Measurements from ENCODE around the gene SCARF1. TPM values are rescaled to one million over a fixed set of nuclear protein-coding genes. Genes with fewer than 3 reads are reported as not detected.

The SCARF1 gene
- polyA plus RNA-seq, 1 donor (not counting 4 experiments of a cell fraction or from before 2014, with no cell fraction given): 0.05 TPM

DNA sequence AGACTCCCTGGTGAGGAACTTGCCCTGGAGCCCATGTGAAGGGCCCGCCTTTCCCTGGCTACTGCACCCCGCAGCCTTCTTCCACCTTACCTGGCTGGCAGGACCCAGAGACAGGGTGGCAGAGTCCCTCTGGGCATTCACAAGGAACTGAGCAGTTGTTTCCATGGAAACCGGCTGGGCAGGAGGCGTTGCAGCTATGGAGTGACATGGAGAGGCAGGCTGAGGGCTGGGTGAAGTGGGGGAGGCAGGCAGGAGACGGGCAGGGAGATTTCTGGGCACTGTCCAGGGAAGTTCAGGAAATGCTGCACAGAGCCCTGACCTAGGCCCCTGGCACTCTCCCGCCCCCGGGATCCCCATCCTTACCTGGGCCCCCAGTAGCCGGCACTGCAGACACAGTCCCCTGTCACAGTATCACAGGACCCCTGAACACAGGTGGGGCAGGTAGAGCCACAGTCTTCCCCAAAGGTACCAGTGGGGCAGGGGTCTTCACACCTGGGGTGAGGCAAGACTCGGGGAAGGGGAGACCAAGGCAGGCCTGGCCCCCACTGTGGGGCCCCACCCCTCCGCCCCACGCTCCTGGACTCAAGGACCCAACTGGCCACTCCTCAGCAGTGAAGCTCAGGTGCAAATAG lies 5.9 kb downstream of the SCARF1 start:
- TF ChIP-seq, protein P1, sequence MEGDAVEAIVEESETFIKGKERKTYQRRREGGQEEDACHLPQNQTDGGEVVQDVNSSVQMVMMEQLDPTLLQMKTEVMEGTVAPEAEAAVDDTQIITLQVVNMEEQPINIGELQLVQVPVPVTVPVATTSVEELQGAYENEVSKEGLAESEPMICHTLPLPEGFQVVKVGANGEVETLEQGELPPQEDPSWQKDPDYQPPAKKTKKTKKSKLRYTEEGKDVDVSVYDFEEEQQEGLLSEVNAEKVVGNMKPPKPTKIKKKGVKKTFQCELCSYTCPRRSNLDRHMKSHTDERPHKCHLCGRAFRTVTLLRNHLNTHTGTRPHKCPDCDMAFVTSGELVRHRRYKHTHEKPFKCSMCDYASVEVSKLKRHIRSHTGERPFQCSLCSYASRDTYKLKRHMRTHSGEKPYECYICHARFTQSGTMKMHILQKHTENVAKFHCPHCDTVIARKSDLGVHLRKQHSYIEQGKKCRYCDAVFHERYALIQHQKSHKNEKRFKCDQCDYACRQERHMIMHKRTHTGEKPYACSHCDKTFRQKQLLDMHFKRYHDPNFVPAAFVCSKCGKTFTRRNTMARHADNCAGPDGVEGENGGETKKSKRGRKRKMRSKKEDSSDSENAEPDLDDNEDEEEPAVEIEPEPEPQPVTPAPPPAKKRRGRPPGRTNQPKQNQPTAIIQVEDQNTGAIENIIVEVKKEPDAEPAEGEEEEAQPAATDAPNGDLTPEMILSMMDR (optimal IDR thresholded peaks at IDR 0.05 in 1 of 3, IDR thresholded peaks at IDR 0.05 in 1 of 3, conservative IDR thresholded peaks at IDR 0.05 in 1 of 3; ENCODE audit: extremely low read depth in 1 of 3, insufficient read depth in 2 of 3, low read length in 3 of 3): no peak
- no peak for TF ChIP-seq EZH2 (IDR thresholded peaks at IDR 0.05; ENCODE audit: low read length)
- no peak overlapping the region for H3K27ac ChIP-seq (ENCODE audit: control insufficient read depth, insufficient read depth, low read length)
- H3K9me3 ChIP-seq (ENCODE audit: control insufficient read depth, low read depth, low read length): no peaks in the 10 kb centered on the region
- DNase-seq (ENCODE audit: low read depth, low spot score) (no peak), FAIRE-seq (no peak)
- H3K27me3 ChIP-seq (ENCODE audit: control insufficient read depth, extremely low read depth, insufficient read depth, low read length): peaks cover 6% of the 10 kb centered on the region
- H3K36me3 ChIP-seq (ENCODE audit: control insufficient read depth in 2 of 2, extremely low read depth in 1 of 2, insufficient read depth in 2 of 2, low read length in 2 of 2): no peaks in the 10 kb centered on the region
- H3K79me2 ChIP-seq (ENCODE audit: control insufficient read depth, insufficient read depth, low read length): no peaks in the 10 kb centered on the region
- no peaks in the 10 kb centered on the region for H3K9me1 ChIP-seq (ENCODE audit: control insufficient read depth, extremely low read depth, insufficient read depth, low read length)
- H3K4me2 ChIP-seq (ENCODE audit: control insufficient read depth, extremely low read depth, insufficient read depth, low read depth, low read length): no peak overlapping the region
- dilution Hi-C loops (cut with MboI; ENCODE audit: extremely low pct_ligation_motif_present, low sequenced_read_pairs): no loop called here
- no peak overlapping the region for H3K4me3 ChIP-seq (ENCODE audit: control insufficient read depth in 2 of 3, extremely low read depth in 1 of 3, insufficient read depth in 2 of 3, low read depth in 1 of 3, low read length in 3 of 3)
- H3K4me1 ChIP-seq (ENCODE audit: control insufficient read depth, extremely low read depth, insufficient read depth, low read length): peaks cover 13% of the 10 kb centered on the region
- H2AFZ ChIP-seq (ENCODE audit: control insufficient read depth, low read length): no peak overlapping the region
- H4K20me1 ChIP-seq (ENCODE audit: control insufficient read depth, extremely low read depth, insufficient read depth, low read length): no peaks in the 10 kb centered on the region
- no peak overlapping the region for H3K9ac ChIP-seq (ENCODE audit: control insufficient read depth, extremely low read depth, insufficient read depth, low read length)

GRCh38 chr17:1638624-1639300 lies 6.8 kb downstream of the SCARF1 start:
- Histone ChIP-seq H3K4me2 (ENCODE audit: control insufficient read depth, extremely low read depth, insufficient read depth, low read depth, low read length) (no peak overlapping the region), H2AFZ (ENCODE audit: control insufficient read depth, low read length) (no peak overlapping the region), H3K79me2 (ENCODE audit: control insufficient read depth, insufficient read depth, low read length) (no peaks in the 10 kb centered on the region), H3K9ac (ENCODE audit: control insufficient read depth, extremely low read depth, insufficient read depth, low read length) (no peak overlapping the region), H4K20me1 (ENCODE audit: control insufficient read depth, extremely low read depth, insufficient read depth, low read length) (no peaks in the 10 kb centered on the region), H3K27me3 (ENCODE audit: control insufficient read depth, extremely low read depth, insufficient read depth, low read length) (peaks cover 6% of the 10 kb centered on the region), H3K27ac (ENCODE audit: control insufficient read depth, insufficient read depth, low read length) (no peak overlapping the region), H3K9me3 (ENCODE audit: control insufficient read depth, low read depth, low read length) (no peaks in the 10 kb centered on the region), H3K4me1 (ENCODE audit: control insufficient read depth, extremely low read depth, insufficient read depth, low read length) (peaks cover 4% of the 10 kb centered on the region), H3K4me3 (ENCODE audit: control insufficient read depth in 2 of 3, extremely low read depth in 1 of 3, insufficient read depth in 2 of 3, low read depth in 1 of 3, low read length in 3 of 3) (no peak overlapping the region), H3K36me3 (ENCODE audit: control insufficient read depth in 2 of 2, extremely low read depth in 1 of 2, insufficient read depth in 2 of 2, low read length in 2 of 2) (no peaks in the 10 kb centered on the region), H3K9me1 (ENCODE audit: control insufficient read depth, extremely low read depth, insufficient read depth, low read length) (no peaks in the 10 kb centered on the region)
- dilution Hi-C loops (cut with MboI; ENCODE audit: extremely low pct_ligation_motif_present, low sequenced_read_pairs): no loop called here
- FAIRE-seq (no peak), DNase-seq (ENCODE audit: low read depth, low spot score) (no peak)
- TF ChIP-seq, protein P1 (optimal IDR thresholded peaks at IDR 0.05 in 1 of 3, IDR thresholded peaks at IDR 0.05 in 1 of 3, conservative IDR thresholded peaks at IDR 0.05 in 1 of 3; ENCODE audit: extremely low read depth in 1 of 3, insufficient read depth in 2 of 3, low read length in 3 of 3): no peak
- no peak for TF ChIP-seq EZH2 (IDR thresholded peaks at IDR 0.05; ENCODE audit: low read length)
